Measurements from ENCODE around the gene RHO. TPM values are rescaled to one million over a fixed set of nuclear protein-coding genes. Genes with fewer than 3 reads are reported as not detected.

RHO gene
- total RNA-seq, 2 donors from 2014 or later = 0.23 TPM; not detected in 1

- 80% methylated on average over 19 of the region's 19 CpGs for WGBS
- TF ChIP-seq POLR2A (IDR thresholded peaks at IDR 0.05) (no peak), CTCF (IDR thresholded peaks at IDR 0.05) (no peak), POLR2AphosphoS5 (IDR thresholded peaks at IDR 0.05) (no peak)
Observed at GRCh38 chr3:129575233-129575996, 47.0 kb downstream of the RHO start.

GRCh38 chr3:129575997-129576384 is 47.6 kb downstream of the RHO start:
- no peak for TF ChIP-seq POLR2A (IDR thresholded peaks at IDR 0.05)
- no peak for TF ChIP-seq CTCF (IDR thresholded peaks at IDR 0.05)
- TF ChIP-seq POLR2AphosphoS5 (IDR thresholded peaks at IDR 0.05) = no peak
- H3K27me3 ChIP-seq (replicated peaks; ENCODE audit: insufficient read depth) = no peaks in the 10 kb centered on the region
- H3K27ac ChIP-seq = no peak overlapping the region
- H3K9me3 ChIP-seq = no peaks in the 10 kb centered on the region
- intact Hi-C loops (cut with DNase I) = no loop called here
- DNase-seq (ENCODE audit: low spot score) = no peak
- H3K4me3 ChIP-seq = no peak overlapping the region
- no peaks in the 10 kb centered on the region for H3K4me1 ChIP-seq (replicated peaks)
- WGBS = 71% methylated on average over 10 of the region's 10 CpGs
- H3K36me3 ChIP-seq = no peaks in the 10 kb centered on the region

More at GRCh38 chr3:129575233-129575996, 47.0 kb downstream of the RHO start:
- Histone ChIP-seq H3K9me3 (no peaks in the 10 kb centered on the region), H3K4me3 (no peak overlapping the region), H3K36me3 (no peaks in the 10 kb centered on the region), H3K4me1 (replicated peaks) (no peaks in the 10 kb centered on the region), H3K27me3 (replicated peaks; ENCODE audit: insufficient read depth) (no peaks in the 10 kb centered on the region), H3K27ac (no peak overlapping the region)
- DNase-seq (ENCODE audit: low spot score) = no peak
- intact Hi-C loops (cut with DNase I) = no loop called here

GRCh38 chr3:129576514-129577352 is 48.3 kb downstream of the RHO start:
- intact Hi-C loops (cut with DNase I) = no loop called here
- WGBS = 65% methylated on average over 18 of the region's 18 CpGs

GRCh38 chr3:129577366-129577765 is 48.9 kb downstream of the RHO start:
- Histone ChIP-seq H3K36me3 (no peaks in the 10 kb centered on the region), H3K9me3 (no peaks in the 10 kb centered on the region), H3K27ac (peak overlapping the region; percentile 27 to 45), H3K27me3 (replicated peaks; ENCODE audit: insufficient read depth) (no peaks in the 10 kb centered on the region), H3K4me1 (replicated peaks) (no peaks in the 10 kb centered on the region), H3K4me3 (no peak overlapping the region)
- TF ChIP-seq CTCF (IDR thresholded peaks at IDR 0.05) (no peak), POLR2AphosphoS5 (IDR thresholded peaks at IDR 0.05) (no peak), POLR2A (IDR thresholded peaks at IDR 0.05) (no peak)
- no peak for DNase-seq (ENCODE audit: low spot score)
- 67% methylated on average over 17 of the region's 17 CpGs for WGBS
- intact Hi-C loops (cut with DNase I) = no loop called here

More at GRCh38 chr3:129576514-129577352, 48.3 kb downstream of the RHO start:
- Histone ChIP-seq H3K4me1 (replicated peaks) (no peaks in the 10 kb centered on the region), H3K27me3 (replicated peaks; ENCODE audit: insufficient read depth) (no peaks in the 10 kb centered on the region), H3K27ac (peak overlapping the region; percentile 27 to 45), H3K4me3 (no peak overlapping the region), H3K9me3 (no peaks in the 10 kb centered on the region), H3K36me3 (no peaks in the 10 kb centered on the region)
- TF ChIP-seq POLR2AphosphoS5 (IDR thresholded peaks at IDR 0.05) (peak; percentile 56), CTCF (IDR thresholded peaks at IDR 0.05) (no peak)
- DNase-seq (ENCODE audit: low spot score) = peak; percentile 67

Data from prostate gland (tissue), 2 donors.